ENCODE results near the gene AFG1L.

DNA sequence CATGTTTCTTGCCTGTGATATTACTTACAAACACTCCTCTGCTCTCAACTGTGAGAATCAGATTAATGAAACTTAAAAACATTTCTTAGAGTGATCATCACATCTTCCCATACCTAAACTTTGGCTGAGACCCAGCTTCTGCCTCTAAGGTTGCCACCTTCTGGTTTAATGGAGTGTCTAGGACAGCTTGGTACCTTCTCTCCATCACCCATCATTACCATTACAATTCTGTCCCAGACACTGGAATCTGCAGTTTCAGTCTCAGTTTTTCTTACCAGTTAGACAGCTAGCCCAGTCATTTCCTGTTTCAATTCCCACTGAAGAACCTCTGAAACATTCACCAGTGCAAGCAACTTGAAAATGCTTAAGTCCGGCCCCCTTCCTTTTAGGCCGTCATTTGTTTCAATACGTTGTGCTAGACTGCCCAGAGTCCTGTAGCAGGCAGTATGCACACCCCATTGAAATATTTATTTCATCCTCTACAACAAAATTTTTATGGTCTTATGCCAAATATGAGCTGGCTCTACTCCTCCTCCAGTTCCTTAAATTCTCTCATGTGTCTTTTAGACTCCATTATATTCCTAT, 158.8 kb downstream of the AFG1L start:
- TF ChIP-seq, protein P1, sequence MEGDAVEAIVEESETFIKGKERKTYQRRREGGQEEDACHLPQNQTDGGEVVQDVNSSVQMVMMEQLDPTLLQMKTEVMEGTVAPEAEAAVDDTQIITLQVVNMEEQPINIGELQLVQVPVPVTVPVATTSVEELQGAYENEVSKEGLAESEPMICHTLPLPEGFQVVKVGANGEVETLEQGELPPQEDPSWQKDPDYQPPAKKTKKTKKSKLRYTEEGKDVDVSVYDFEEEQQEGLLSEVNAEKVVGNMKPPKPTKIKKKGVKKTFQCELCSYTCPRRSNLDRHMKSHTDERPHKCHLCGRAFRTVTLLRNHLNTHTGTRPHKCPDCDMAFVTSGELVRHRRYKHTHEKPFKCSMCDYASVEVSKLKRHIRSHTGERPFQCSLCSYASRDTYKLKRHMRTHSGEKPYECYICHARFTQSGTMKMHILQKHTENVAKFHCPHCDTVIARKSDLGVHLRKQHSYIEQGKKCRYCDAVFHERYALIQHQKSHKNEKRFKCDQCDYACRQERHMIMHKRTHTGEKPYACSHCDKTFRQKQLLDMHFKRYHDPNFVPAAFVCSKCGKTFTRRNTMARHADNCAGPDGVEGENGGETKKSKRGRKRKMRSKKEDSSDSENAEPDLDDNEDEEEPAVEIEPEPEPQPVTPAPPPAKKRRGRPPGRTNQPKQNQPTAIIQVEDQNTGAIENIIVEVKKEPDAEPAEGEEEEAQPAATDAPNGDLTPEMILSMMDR (IDR thresholded peaks at IDR 0.05; ENCODE audit: low read length) = peak; percentile 18; the same call in 1 of the 2 replicates
- no peak for TF ChIP-seq EZH2 (IDR thresholded peaks at IDR 0.05; ENCODE audit: borderline replicate concordance, low read length)

Measured in OCI-LY1 (cell line).